Epithelial cell of esophagus (primary cell): ENCODE data around the gene SLC38A9.

Source experiments
- DNase-seq: peaks from one replicate; pipeline ENCODE4 v3.0.0; 2010; ENCODE audit warnings: low read depth
- H3K4me3 ChIP-seq: 2 replicates; pipeline ENCODE4 v1.5.1; 2011; ENCODE audit warnings: mild to moderate bottlenecking, low read length, control low read depth
- CTCF ChIP-seq: IDR thresholded peaks from 2 replicates; pipeline ENCODE4 v1.5.1; 2011; ENCODE audit warnings: low read depth, mild to moderate bottlenecking, low read length, control low read depth, inconsistent platforms; ENCODE audit not compliant: insufficient read depth; ENCODE audit errors: missing control alignments

SLC38A9 gene

GRCh38 chr5:55675119-55675518 lies 37.0 kb downstream of the SLC38A9 start:
- no peak for DNase-seq

GRCh38 chr5:55674340-55674739 lies 37.8 kb downstream of the SLC38A9 start:
- DNase-seq = no peak
- H3K4me3 ChIP-seq = no peak overlapping the region
- no peak for TF ChIP-seq CTCF

More at GRCh38 chr5:55675119-55675518, 37.0 kb downstream of the SLC38A9 start:
- TF ChIP-seq CTCF = no peak
- H3K4me3 ChIP-seq = no peak overlapping the region

GRCh38 chr5:55672477-55672911 lies 39.6 kb downstream of the SLC38A9 start:
- peak; percentile 7 for DNase-seq
- H3K4me3 ChIP-seq = no peak overlapping the region
- TF ChIP-seq CTCF = no peak

- no peak overlapping the region for H3K4me3 ChIP-seq
- no peak for DNase-seq
- TF ChIP-seq CTCF = no peak
Measured at GRCh38 chr5:55671975-55672374, 40.1 kb downstream of the SLC38A9 start.

- DNase-seq = peak; percentile 89
- TF ChIP-seq CTCF = no peak
- no peak overlapping the region for H3K4me3 ChIP-seq
Measured at GRCh38 chr5:55668356-55668755, 43.8 kb downstream of the SLC38A9 start.

GRCh38 chr5:55667938-55668337 lies 44.2 kb downstream of the SLC38A9 start:
- no peak overlapping the region for H3K4me3 ChIP-seq
- no peak for DNase-seq
- no peak for TF ChIP-seq CTCF

GRCh38 chr5:55665065-55665464 lies 47.1 kb downstream of the SLC38A9 start:
- H3K4me3 ChIP-seq = no peak overlapping the region
- TF ChIP-seq CTCF = no peak
- peak; percentile 64 for DNase-seq
